Right lobe of liver (tissue), 4 donors: ENCODE measurements around the gene SINHCAF.
"Not testable (repeated sequence)": the region's sequence is repeated elsewhere in the genome, so short reads cannot be mapped to it uniquely, and the experiment has no call there.

Experiments
- POLR2A ChIP-seq: fragments of 450-650 bp; IDR thresholded peaks from one replicate; pipeline ENCODE4 v1.6.1; 2017; ENCODE audit warnings: antibody characterized with exemption, mild to moderate bottlenecking
- TF ChIP-seq, protein P1 (sequence below), 4 donors: fragments of 200-600 bp in 3 of 4; fragments of 450-650 bp in 1 of 4; IDR thresholded peaks; one replicate each; pipeline versions ENCODE4 v1.5.1 to v1.8.0; 2016 to 2022; ENCODE audit warnings: antibody characterized with exemption in 4 of 4, mild to moderate bottlenecking in 2 of 4
- donor health status: DM: no; HTN: no; CAD: no.
- donor health status: DM: no; HTN: no; CAD: no.
- donor health status: DM: no; HTN: yes; CAD: no.

DNA sequence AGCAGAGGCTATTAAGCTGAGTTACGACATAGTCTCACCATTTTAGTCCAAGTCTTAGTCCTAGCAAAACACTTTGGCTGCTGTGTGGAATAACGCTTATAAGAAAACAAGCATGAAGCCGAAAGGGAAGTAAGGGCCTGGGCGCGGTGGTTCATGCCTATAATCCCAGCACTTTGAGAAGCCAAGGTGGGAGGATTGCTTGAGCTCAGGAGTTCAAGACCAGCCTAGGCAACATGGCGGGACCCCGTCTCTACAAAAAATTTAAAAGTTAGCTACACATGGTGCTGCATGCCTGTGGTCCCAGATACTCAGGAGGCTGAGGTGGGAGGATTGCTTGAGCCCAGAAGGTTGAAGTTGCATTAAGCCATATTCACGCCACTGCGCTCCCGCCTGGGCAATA, 83.5 kb downstream of the SINHCAF start:
- TF ChIP-seq, protein P1, sequence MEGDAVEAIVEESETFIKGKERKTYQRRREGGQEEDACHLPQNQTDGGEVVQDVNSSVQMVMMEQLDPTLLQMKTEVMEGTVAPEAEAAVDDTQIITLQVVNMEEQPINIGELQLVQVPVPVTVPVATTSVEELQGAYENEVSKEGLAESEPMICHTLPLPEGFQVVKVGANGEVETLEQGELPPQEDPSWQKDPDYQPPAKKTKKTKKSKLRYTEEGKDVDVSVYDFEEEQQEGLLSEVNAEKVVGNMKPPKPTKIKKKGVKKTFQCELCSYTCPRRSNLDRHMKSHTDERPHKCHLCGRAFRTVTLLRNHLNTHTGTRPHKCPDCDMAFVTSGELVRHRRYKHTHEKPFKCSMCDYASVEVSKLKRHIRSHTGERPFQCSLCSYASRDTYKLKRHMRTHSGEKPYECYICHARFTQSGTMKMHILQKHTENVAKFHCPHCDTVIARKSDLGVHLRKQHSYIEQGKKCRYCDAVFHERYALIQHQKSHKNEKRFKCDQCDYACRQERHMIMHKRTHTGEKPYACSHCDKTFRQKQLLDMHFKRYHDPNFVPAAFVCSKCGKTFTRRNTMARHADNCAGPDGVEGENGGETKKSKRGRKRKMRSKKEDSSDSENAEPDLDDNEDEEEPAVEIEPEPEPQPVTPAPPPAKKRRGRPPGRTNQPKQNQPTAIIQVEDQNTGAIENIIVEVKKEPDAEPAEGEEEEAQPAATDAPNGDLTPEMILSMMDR (IDR thresholded peaks at IDR 0.05): not testable (repeated sequence)
- not testable (repeated sequence) for TF ChIP-seq POLR2A
